HCT116 (cell line): Measurements from ENCODE around the gene CD109. TPM values are rescaled to one million over a fixed set of nuclear protein-coding genes. Genes with fewer than 3 reads are reported as not detected.

Experiments
- ATAC-seq: fragments of 200-7000 bp; cut with Tn5 transposase; 2 replicates; pipeline ENCODE4 v1.9.1; 2020; ENCODE audit warnings: mild to moderate bottlenecking, moderate library complexity
- BruUV-seq: library from RNA; stranded (reverse); fragments of 400-500 nt; replicated peaks from 2 replicates; lab custom pipeline; 2021; lab: Mats Ljungman, UMichigan
- CTCF ChIA-PET: fragments of 300-600 bp; sonication (Branson Sonifier 250); formaldehyde crosslinking; loops from one replicate; lab custom pipeline; 2021; ENCODE audit warnings: antibody characterized with exemption; lab: Charles Lee
- POLR2A ChIA-PET: fragments of 300-600, 350-600 bp; sonication (Branson Sonifier 250); formaldehyde crosslinking; loops from one replicate; lab custom pipeline; 2021; ENCODE audit warnings: antibody characterized with exemption; lab: Charles Lee
- RAD21 ChIA-PET, 2 experiments: fragments of 300-600 bp; sonication (Branson Sonifier 250); formaldehyde crosslinking; loops; one replicate each; lab custom pipeline; 2023; ENCODE audit warnings: low total read pairs in 2 of 2; ENCODE audit not compliant: uncharacterized antibody in 2 of 2, unreplicated experiment in 2 of 2, low non-redundant PET in 1 of 2; lab: Charles Lee
- DNase-seq: peaks from one replicate; pipeline ENCODE4 v3.0.0-alpha.2; 2010; ENCODE audit warnings: low read depth, low spot score
- H2AFZ ChIP-seq: fragments of 200-600 bp; shearing (Covaris generic), sonication (generic); 2 replicates; pipeline ENCODE4 v1.6.1; 2017; ENCODE audit warnings: low read depth, mixed run types, mixed read lengths, antibody characterized with exemption, low read length; ENCODE audit not compliant: poor library complexity, severe bottlenecking
- H3K27ac ChIP-seq: 2 replicates; pipeline ENCODE4 v1.5.1; 2012; ENCODE audit warnings: low read depth, low read length
- H3K27me3 ChIP-seq: fragments of 200-600 bp; sonication (generic); 2 replicates; pipeline ENCODE4 v1.6.1; 2016; ENCODE audit warnings: mixed run types, low read length, mixed read lengths; ENCODE audit not compliant: insufficient read depth
- H3K36me3 ChIP-seq, 2 experiments: fragments of 200-500 bp in 1 of 2; fragments of 200-600 bp in 1 of 2; sonication (Bioruptor generic) in 1 of 2; sonication (generic) in 1 of 2; 2 replicates each; pipeline versions ENCODE4 v1.5.1 to v1.6.1; 2014 to 2016; ENCODE audit warnings: low read length in 2 of 2, inconsistent platforms in 1 of 2, mixed read lengths in 1 of 2, mixed run types in 1 of 2; ENCODE audit not compliant: insufficient read depth in 2 of 2, control insufficient read depth in 1 of 2
- H3K4me1 ChIP-seq, 2 experiments: fragments of 200-600 bp in 1 of 2; sonication (generic) in 1 of 2; 2 replicates each; pipeline versions ENCODE4 v1.5.1 to v1.6.1; 2012 to 2017; ENCODE audit warnings: low read length in 2 of 2, inconsistent platforms in 1 of 2, mild to moderate bottlenecking in 1 of 2, mixed read lengths in 1 of 2, mixed run types in 1 of 2, moderate library complexity in 1 of 2; ENCODE audit not compliant: insufficient read depth in 2 of 2, control insufficient read depth in 1 of 2
- H3K4me2 ChIP-seq: fragments of 200-600 bp; sonication (generic); 2 replicates; pipeline ENCODE4 v1.6.1; 2017; ENCODE audit warnings: mixed run types, low read length, mixed read lengths
- H3K4me3 ChIP-seq, 2 experiments: fragments of 200-600 bp in 1 of 2; sonication (generic) in 1 of 2; replicated peaks in 1 of 2; 2 replicates each; pipeline ENCODE4 v1.5.1; 2011 to 2016; ENCODE audit warnings: low read length in 2 of 2, control low read depth in 1 of 2, low read depth in 1 of 2, mild to moderate bottlenecking in 1 of 2, mixed read lengths in 1 of 2, mixed run types in 1 of 2
- H3K79me2 ChIP-seq: fragments of 200-600 bp; sonication (generic); 2 replicates; pipeline ENCODE4 v1.6.1; 2017; ENCODE audit warnings: mild to moderate bottlenecking, mixed run types, low read length, moderate library complexity, mixed read lengths; ENCODE audit not compliant: insufficient read depth
- H3K9ac ChIP-seq: fragments of 200-600 bp; sonication (generic); 2 replicates; pipeline ENCODE4 v1.6.1; 2016; ENCODE audit warnings: low read length, mixed read lengths
- H3K9me2 ChIP-seq: fragments of 200-600 bp; sonication (generic), shearing (Covaris generic); 2 replicates; pipeline ENCODE4 v1.6.1; 2017; ENCODE audit warnings: mixed run types, mild to moderate bottlenecking, moderate library complexity; ENCODE audit not compliant: insufficient read depth
- H3K9me3 ChIP-seq, 2 experiments: fragments of 200-500 bp in 1 of 2; fragments of 200-600 bp in 1 of 2; sonication (Bioruptor generic) in 1 of 2; sonication (generic) in 1 of 2; 2 replicates each; pipeline ENCODE4 v1.6.1; 2014 to 2017; ENCODE audit warnings: low read length in 2 of 2, mixed read lengths in 2 of 2, inconsistent platforms in 1 of 2, low read depth in 1 of 2, mild to moderate bottlenecking in 1 of 2, mixed run types in 1 of 2, moderate library complexity in 1 of 2; ENCODE audit not compliant: control insufficient read depth in 1 of 2, insufficient read depth in 1 of 2
- H4K20me1 ChIP-seq: fragments of 200-600 bp; sonication (generic), shearing (Covaris generic); 2 replicates; pipeline ENCODE4 v1.6.1; 2017; ENCODE audit warnings: mixed run types, mild to moderate bottlenecking, moderate library complexity; ENCODE audit not compliant: insufficient read depth
- CBX3 ChIP-seq: IDR thresholded peaks from 2 replicates; pipeline ENCODE4 v1.6.1; 2012; ENCODE audit warnings: low read depth
- ELF1 ChIP-seq: IDR thresholded peaks from 2 replicates; pipeline ENCODE4 v1.6.1; 2012; ENCODE audit warnings: low read depth, borderline replicate concordance
- EZH2 ChIP-seq: fragments of 200-600 bp; sonication (generic); IDR thresholded peaks from 2 replicates; pipeline ENCODE4 v1.6.1; 2017; ENCODE audit warnings: antibody characterized with exemption, mixed run types
- EZH2phosphoT487 ChIP-seq: fragments of 200-600 bp; IDR thresholded peaks from 2 replicates; pipeline ENCODE4 v1.6.1; 2018; ENCODE audit warnings: antibody characterized with exemption, borderline replicate concordance
- JUND ChIP-seq: IDR thresholded peaks from 2 replicates; pipeline ENCODE4 v1.6.1; 2012
- POLR2AphosphoS5 ChIP-seq: IDR thresholded peaks from 2 replicates; pipeline ENCODE4 v1.6.1; 2011; ENCODE audit warnings: mild to moderate bottlenecking, low read depth, low read length, moderate library complexity
- RAD21 ChIP-seq: IDR thresholded peaks from 2 replicates; pipeline ENCODE4 v1.6.1; 2012; ENCODE audit warnings: low read depth, mild to moderate bottlenecking
- YY1 ChIP-seq: IDR thresholded peaks from 2 replicates; pipeline ENCODE4 v1.6.1; 2011; ENCODE audit warnings: low read length, low read depth, moderate library complexity, mild to moderate bottlenecking; ENCODE audit not compliant: insufficient replicate concordance; ENCODE audit errors: extremely low read depth
- intact Hi-C: fragments of 100-400 bp; cut with micrococcal nuclease; formaldehyde crosslinking; loops from 2 replicates; pipeline ENCODE4 v1.10.0; 2022
- total RNA-seq: library from RNA; stranded (reverse); gene quantifications from one replicate; pipeline ENCODE4 v1.2.1, GENCODE V29; 2021; ENCODE audit not compliant: unreplicated experiment
- TF ChIP-seq, protein P1 (sequence below), 3 experiments: fragments of 200-600 bp in 1 of 3; sonication (generic) in 1 of 3; IDR thresholded peaks in 2 of 3; conservative IDR thresholded peaks in 1 of 3; 2 replicates each; pipeline ENCODE4 v1.5.1; 2012 to 2017; ENCODE audit warnings: low read depth in 2 of 3, low read length in 2 of 3, antibody characterized with exemption in 1 of 3, borderline replicate concordance in 1 of 3, control low read depth in 1 of 3, mild to moderate bottlenecking in 1 of 3, mixed read lengths in 1 of 3, mixed run types in 1 of 3, moderate library complexity in 1 of 3; ENCODE audit not compliant: insufficient read depth in 1 of 3
- TF ChIP-seq, protein P2 (sequence below): IDR thresholded peaks from 2 replicates; pipeline ENCODE4 v1.6.1; 2012; ENCODE audit warnings: low read depth

The CD109 gene
- total RNA-seq, 1 experiment from 2014 or later: 42.1 TPM

DNA sequence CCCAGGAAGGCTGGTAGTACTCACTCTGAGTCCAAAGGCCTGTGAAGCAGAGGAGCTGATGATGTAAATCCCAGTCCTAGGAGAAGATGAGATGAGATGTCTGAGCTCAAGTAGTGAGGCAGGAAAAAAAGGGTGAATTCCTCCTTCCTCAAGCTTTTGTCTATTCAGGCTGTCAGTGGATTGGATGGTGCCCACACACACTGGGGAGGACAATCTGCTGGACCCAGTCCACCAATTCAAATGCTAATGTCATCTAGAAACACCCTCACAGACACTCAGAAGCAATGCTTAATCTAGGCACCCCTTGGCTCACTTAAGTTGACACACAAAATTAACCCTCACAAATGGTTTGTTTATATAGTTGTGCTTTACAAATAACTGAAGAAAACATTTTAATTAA, 94.6 kb downstream of the CD109 start:
- Histone ChIP-seq H3K9ac (no peak overlapping the region), H3K27me3 (no peaks in the 10 kb centered on the region), H3K9me2 (no peaks in the 10 kb centered on the region), H3K27ac (no peak overlapping the region), H3K4me1 (no peaks in the 10 kb centered on the region), H3K4me2 (no peak overlapping the region), H3K4me3 (no peak overlapping the region), H3K9me3 (no peaks in the 10 kb centered on the region), H4K20me1 (no peaks in the 10 kb centered on the region), H3K79me2 (no peaks in the 10 kb centered on the region), H2AFZ (no peak overlapping the region), H3K36me3 (no peaks in the 10 kb centered on the region)
- BruUV-seq: no TSS peak
- DNase-seq (no peak), ATAC-seq (no peak)
- intact Hi-C loops: no loop called here
- TF ChIP-seq EZH2phosphoT487: no peak
- no peak for TF ChIP-seq RAD21
- no peak for TF ChIP-seq EZH2
- TF ChIP-seq ELF1: no peak
- TF ChIP-seq, protein P1, sequence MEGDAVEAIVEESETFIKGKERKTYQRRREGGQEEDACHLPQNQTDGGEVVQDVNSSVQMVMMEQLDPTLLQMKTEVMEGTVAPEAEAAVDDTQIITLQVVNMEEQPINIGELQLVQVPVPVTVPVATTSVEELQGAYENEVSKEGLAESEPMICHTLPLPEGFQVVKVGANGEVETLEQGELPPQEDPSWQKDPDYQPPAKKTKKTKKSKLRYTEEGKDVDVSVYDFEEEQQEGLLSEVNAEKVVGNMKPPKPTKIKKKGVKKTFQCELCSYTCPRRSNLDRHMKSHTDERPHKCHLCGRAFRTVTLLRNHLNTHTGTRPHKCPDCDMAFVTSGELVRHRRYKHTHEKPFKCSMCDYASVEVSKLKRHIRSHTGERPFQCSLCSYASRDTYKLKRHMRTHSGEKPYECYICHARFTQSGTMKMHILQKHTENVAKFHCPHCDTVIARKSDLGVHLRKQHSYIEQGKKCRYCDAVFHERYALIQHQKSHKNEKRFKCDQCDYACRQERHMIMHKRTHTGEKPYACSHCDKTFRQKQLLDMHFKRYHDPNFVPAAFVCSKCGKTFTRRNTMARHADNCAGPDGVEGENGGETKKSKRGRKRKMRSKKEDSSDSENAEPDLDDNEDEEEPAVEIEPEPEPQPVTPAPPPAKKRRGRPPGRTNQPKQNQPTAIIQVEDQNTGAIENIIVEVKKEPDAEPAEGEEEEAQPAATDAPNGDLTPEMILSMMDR (IDR thresholded peaks at IDR 0.05 in 2 of 3, conservative IDR thresholded peaks at IDR 0.05 in 1 of 3; ENCODE audit: borderline replicate concordance in 1 of 3, insufficient read depth in 1 of 3, low read depth in 2 of 3, low read length in 2 of 3): no peak
- TF ChIP-seq YY1: no peak
- no peak for TF ChIP-seq JUND
- TF ChIP-seq POLR2AphosphoS5: no peak
- TF ChIP-seq, protein P2, sequence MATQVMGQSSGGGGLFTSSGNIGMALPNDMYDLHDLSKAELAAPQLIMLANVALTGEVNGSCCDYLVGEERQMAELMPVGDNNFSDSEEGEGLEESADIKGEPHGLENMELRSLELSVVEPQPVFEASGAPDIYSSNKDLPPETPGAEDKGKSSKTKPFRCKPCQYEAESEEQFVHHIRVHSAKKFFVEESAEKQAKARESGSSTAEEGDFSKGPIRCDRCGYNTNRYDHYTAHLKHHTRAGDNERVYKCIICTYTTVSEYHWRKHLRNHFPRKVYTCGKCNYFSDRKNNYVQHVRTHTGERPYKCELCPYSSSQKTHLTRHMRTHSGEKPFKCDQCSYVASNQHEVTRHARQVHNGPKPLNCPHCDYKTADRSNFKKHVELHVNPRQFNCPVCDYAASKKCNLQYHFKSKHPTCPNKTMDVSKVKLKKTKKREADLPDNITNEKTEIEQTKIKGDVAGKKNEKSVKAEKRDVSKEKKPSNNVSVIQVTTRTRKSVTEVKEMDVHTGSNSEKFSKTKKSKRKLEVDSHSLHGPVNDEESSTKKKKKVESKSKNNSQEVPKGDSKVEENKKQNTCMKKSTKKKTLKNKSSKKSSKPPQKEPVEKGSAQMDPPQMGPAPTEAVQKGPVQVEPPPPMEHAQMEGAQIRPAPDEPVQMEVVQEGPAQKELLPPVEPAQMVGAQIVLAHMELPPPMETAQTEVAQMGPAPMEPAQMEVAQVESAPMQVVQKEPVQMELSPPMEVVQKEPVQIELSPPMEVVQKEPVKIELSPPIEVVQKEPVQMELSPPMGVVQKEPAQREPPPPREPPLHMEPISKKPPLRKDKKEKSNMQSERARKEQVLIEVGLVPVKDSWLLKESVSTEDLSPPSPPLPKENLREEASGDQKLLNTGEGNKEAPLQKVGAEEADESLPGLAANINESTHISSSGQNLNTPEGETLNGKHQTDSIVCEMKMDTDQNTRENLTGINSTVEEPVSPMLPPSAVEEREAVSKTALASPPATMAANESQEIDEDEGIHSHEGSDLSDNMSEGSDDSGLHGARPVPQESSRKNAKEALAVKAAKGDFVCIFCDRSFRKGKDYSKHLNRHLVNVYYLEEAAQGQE: no peak
- no peak for TF ChIP-seq CBX3
- RAD21 ChIA-PET: interaction anchor here in 1 of 2 experiments (0.6 kb wide), 1 partner anchor 280 kb away, joined by 3 read pairs; no protein-coding TSS in a partner anchor
- POLR2A ChIA-PET: no interaction called here
- CTCF ChIA-PET: no interaction called here
